Astrocyte of the spinal cord (primary cell): ENCODE measurements around the gene LRP8.
"Not testable (repeated sequence)": the region's sequence is repeated elsewhere in the genome, so short reads cannot be mapped to it uniquely, and the experiment has no call there.

Experiments
- DNase-seq: peaks from one replicate; pipeline ENCODE4 v3.0.0; 2011; ENCODE audit warnings: low read depth, low spot score
- H3K4me3 ChIP-seq: 2 replicates; pipeline ENCODE4 v1.5.1; 2011; ENCODE audit warnings: low read depth, mild to moderate bottlenecking, low read length, moderate library complexity
- CTCF ChIP-seq: IDR thresholded peaks from 2 replicates; pipeline ENCODE4 v1.5.1; 2012; ENCODE audit warnings: low read depth, mild to moderate bottlenecking, low read length, inconsistent platforms
- in situ Hi-C: cut with HindIII; loops from 2 replicates; pipeline ENCODE4 v1.10.0; 2017; ENCODE audit warnings: low sequenced_read_pairs

The LRP8 gene

DNA sequence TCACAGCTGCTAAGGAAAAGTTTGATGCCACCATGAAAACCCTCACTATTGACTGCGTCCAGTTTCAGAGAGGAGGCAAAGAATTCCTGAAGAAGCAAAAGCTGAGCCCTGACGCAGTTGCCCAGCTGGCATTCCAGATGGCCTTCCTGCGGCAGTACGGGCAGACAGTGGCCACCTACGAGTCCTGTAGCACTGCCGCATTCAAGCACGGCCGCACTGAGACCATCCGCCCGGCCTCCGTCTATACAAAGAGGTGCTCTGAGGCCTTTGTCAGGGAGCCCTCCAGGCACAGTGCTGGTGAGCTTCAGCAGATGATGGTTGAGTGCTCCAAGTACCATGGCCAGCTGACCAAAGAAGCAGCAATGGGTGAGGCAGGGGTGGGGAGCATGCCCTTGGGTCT lies 116.9 kb downstream of the LRP8 start:
- no peak overlapping the region for H3K4me3 ChIP-seq
- in situ Hi-C loops: no loop called here
- DNase-seq: no peak
- TF ChIP-seq CTCF: no peak

DNA sequence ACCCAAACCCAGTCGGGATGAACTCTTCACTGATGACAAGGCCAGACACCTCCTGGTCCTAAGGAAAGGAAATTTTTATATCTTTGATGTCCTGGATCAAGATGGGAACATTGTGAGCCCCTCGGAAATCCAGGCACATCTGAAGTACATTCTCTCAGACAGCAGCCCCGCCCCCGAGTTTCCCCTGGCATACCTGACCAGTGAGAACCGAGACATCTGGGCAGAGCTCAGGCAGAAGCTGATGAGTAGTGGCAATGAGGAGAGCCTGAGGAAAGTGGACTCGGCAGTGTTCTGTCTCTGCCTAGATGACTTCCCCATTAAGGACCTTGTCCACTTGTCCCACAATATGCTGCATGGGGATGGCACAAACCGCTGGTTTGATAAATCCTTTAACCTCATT lies 117.5 kb downstream of the LRP8 start:
- no peak for DNase-seq
- no peak overlapping the region for H3K4me3 ChIP-seq
- in situ Hi-C loops: no loop called here
- no peak for TF ChIP-seq CTCF

GRCh38 chr1:53207726-53208125 lies 120.1 kb downstream of the LRP8 start:
- no peak overlapping the region for H3K4me3 ChIP-seq
- in situ Hi-C loops: no loop called here
- TF ChIP-seq CTCF: no peak
- no peak for DNase-seq

- no peak overlapping the region for H3K4me3 ChIP-seq
- in situ Hi-C loops: no loop called here
- no peak for TF ChIP-seq CTCF
- no peak for DNase-seq
These were observed 121.0 kb downstream of the LRP8 start for GRCh38 chr1:53206735-53207379.

DNA sequence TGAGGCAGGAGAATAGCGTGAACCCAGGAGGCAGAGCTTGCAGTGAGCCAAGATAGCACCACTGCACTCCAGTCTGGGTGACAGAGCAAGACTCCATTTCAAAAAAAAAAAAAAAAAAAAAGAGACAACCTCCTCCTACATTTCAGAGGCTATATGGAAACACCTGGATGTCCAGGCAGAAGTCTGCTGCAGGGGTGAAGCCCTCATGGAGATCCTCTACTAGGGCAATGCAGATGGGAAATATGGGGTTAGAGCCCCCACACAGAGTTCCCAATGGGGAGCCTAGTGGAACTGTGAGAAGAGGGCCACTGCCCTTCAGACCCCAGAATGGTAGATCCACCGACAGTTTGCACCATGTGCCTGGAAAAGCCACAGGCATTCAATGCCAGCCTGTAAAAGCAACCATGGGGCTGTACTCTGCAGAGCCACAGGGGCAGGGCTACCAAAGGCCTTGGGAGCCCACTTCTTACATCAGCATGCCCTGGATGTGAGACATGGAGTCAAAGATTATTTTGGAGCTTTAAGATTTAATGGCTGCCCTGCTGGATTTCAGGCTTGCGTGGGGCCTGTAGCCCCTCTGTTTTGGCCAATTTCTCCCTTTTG lies 121.7 kb downstream of the LRP8 start:
- H3K4me3 ChIP-seq, in situ Hi-C loops, DNase-seq: not testable (repeated sequence)

DNA sequence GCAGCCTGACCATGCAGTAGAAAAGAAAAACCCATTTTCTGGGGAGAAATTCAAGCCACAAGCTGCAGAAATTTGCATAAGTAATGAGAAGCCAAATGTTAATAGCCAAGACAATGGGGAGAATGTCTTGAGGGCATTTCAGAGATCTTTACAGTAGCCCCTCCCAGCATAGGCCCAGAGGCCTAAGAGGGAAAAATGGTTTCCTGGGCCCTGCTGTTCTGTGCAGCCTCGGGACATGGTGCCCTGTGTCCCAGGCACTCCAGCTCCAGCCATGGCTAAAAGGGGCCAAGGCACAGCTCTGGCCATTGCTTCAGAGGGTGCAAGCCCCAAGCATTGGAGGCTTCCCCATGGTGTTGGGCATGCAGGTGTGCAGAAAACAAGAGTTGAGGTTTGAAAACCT lies 122.4 kb downstream of the LRP8 start:
- DNase-seq, in situ Hi-C loops, H3K4me3 ChIP-seq: not testable (repeated sequence)

- no peak overlapping the region for H3K4me3 ChIP-seq
- DNase-seq: no peak
- no peak for TF ChIP-seq CTCF
- in situ Hi-C loops: no loop called here
These were observed 124.4 kb downstream of the LRP8 start for GRCh38 chr1:53203466-53203865.

GRCh38 chr1:53198241-53198651 lies 129.6 kb downstream of the LRP8 start:
- in situ Hi-C loops: no loop called here
- TF ChIP-seq CTCF: no peak
- DNase-seq: no peak
- no peak overlapping the region for H3K4me3 ChIP-seq
